Testis (tissue), 2 donors: ENCODE measurements around the gene TSPAN2.

ENCODE experiments used
- CTCF ChIP-seq, 3 experiments: fragments of 450-650 bp in 2 of 3; fragments of 200-600 bp in 1 of 3; sonication (generic) in 1 of 3; IDR thresholded peaks; one replicate each; pipeline ENCODE4 v1.5.1; 2016 to 2019; ENCODE audit warnings: antibody characterized with exemption in 3 of 3, mild to moderate bottlenecking in 2 of 3, moderate library complexity in 1 of 3
- POLR2A ChIP-seq: fragments of 450-650 bp; IDR thresholded peaks from one replicate; pipeline ENCODE4 v1.6.1; 2017; ENCODE audit warnings: antibody characterized with exemption, mild to moderate bottlenecking, moderate library complexity

DNA sequence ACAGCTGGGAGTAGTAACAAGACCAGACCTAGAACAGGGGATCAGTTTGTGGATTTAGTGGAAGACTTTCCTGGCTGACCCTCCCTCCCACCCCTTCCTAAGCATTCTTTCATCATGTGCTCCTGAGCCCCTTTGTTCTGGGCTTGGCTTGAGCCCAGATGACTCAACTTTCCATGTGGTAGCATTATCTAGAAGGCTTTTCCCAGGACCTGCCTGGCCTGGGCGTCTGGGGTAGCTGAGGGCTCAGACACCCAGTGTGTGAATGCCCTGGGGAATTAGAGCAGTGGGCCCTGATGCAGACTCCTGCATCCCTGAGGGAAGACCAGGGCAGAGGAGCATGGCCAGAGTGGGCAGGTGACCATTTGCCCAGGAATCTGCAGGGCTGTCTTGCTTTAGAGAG, 44.1 kb upstream of the TSPAN2 start:
- TF ChIP-seq POLR2A (no peak), CTCF (IDR thresholded peaks at IDR 0.05) (no peak)
